Caco-2 (cell line): ENCODE data around the gene RAB40A. TPM values are rescaled to one million over a fixed set of nuclear protein-coding genes. Genes with fewer than 3 reads are reported as not detected.
"Not testable (repeated sequence)": the region's sequence is repeated elsewhere in the genome, so short reads cannot be mapped to it uniquely, and the experiment has no call there.

Experiments used
- BruUV-seq: library from RNA; stranded (reverse); fragments of 400-500 nt; replicated peaks from 2 replicates; lab custom pipeline; 2021; lab: Mats Ljungman, UMichigan
- CTCF ChIA-PET: fragments of 300-600 bp; sonication (Branson Sonifier 250); formaldehyde crosslinking; loops from one replicate; lab custom pipeline; 2022; ENCODE audit warnings: antibody characterized with exemption; lab: Charles Lee
- POLR2A ChIA-PET: fragments of 300-600 bp; sonication (Branson Sonifier 250); formaldehyde crosslinking; loops from one replicate; lab custom pipeline; 2022; ENCODE audit warnings: antibody characterized with exemption; lab: Charles Lee
- DNase-seq, 2 experiments: peaks; one replicate each; pipeline versions ENCODE4 v3.0.0 to v3.0.0-alpha.2; 2020 to 2022
- H3K27me3 ChIP-seq: replicated peaks from 2 replicates; pipeline ENCODE4 v1.6.0; 2011; ENCODE audit warnings: low read length; ENCODE audit not compliant: control insufficient read depth, insufficient read depth
- H3K36me3 ChIP-seq: 2 replicates; pipeline ENCODE4 v1.5.1; 2011; ENCODE audit warnings: low read length; ENCODE audit not compliant: control insufficient read depth, insufficient read depth
- H3K4me1 ChIP-seq: fragments of 250-450 bp; sonication (Bioruptor Pico); 2 replicates; pipeline ENCODE4 v1.5.1; 2020; ENCODE audit warnings: mild to moderate bottlenecking
- H3K4me3 ChIP-seq: 2 replicates; pipeline ENCODE4 v1.5.1; 2011; ENCODE audit warnings: low read depth, mild to moderate bottlenecking, control low read depth, low read length
- H3K9me3 ChIP-seq: fragments of 250-450 bp; sonication (Bioruptor Pico); 2 replicates; pipeline ENCODE4 v1.5.1; 2020; ENCODE audit warnings: mild to moderate bottlenecking, moderate library complexity
- H3K27ac Mint-ChIP-seq: one replicate; pipeline ENCODE4 v1.8.0; 2022; ENCODE audit warnings: mixed read lengths; ENCODE audit not compliant: unreplicated experiment
- H3K27me3 Mint-ChIP-seq: one replicate; pipeline ENCODE4 v1.8.0; 2022; ENCODE audit warnings: mixed read lengths; ENCODE audit not compliant: insufficient read depth, unreplicated experiment
- H3K36me3 Mint-ChIP-seq: one replicate; pipeline ENCODE4 v1.8.0; 2022; ENCODE audit warnings: mild to moderate bottlenecking, mixed read lengths; ENCODE audit not compliant: insufficient read depth, unreplicated experiment
- H3K4me1 Mint-ChIP-seq: one replicate; pipeline ENCODE4 v1.8.0; 2022; ENCODE audit warnings: low read depth, mixed read lengths; ENCODE audit not compliant: unreplicated experiment
- H3K4me3 Mint-ChIP-seq: one replicate; pipeline ENCODE4 v1.8.0; 2022; ENCODE audit warnings: mild to moderate bottlenecking, moderate library complexity, mixed read lengths; ENCODE audit not compliant: unreplicated experiment
- H3K9me3 Mint-ChIP-seq: one replicate; pipeline ENCODE4 v1.8.0; 2022; ENCODE audit warnings: mixed read lengths; ENCODE audit not compliant: unreplicated experiment
- CTCF ChIP-seq, 2 experiments: fragments of 200-600 bp in 1 of 2; IDR thresholded peaks; 1 replicate in 1 of 2; 2 replicates in 1 of 2; pipeline versions ENCODE4 v1.5.1 to v1.8.0; 2011 to 2022; ENCODE audit warnings: antibody characterized with exemption in 1 of 2, control low read depth in 1 of 2, inconsistent platforms in 1 of 2, low read depth in 1 of 2, low read length in 1 of 2, mild to moderate bottlenecking in 1 of 2, moderate library complexity in 1 of 2; ENCODE audit not compliant: insufficient read depth in 1 of 2, severe bottlenecking in 1 of 2, unreplicated experiment in 1 of 2
- intact Hi-C: fragments of 100-400 bp; cut with micrococcal nuclease; formaldehyde crosslinking; loops from one replicate; pipeline ENCODE4 v1.10.0; 2022; ENCODE audit not compliant: unreplicated experiment
- total RNA-seq: library from RNA; stranded (reverse); gene quantifications from 2 replicates; pipeline ENCODE4 v1.2.3, GENCODE V29; 2022

RAB40A gene
- total RNA-seq, 1 experiment from 2014 or later, result not detected

- H3K4me1 Mint-ChIP-seq, result no peaks in the 10 kb centered on the region
- H3K36me3 Mint-ChIP-seq, result no peaks in the 10 kb centered on the region
- H3K4me3 ChIP-seq, result no peak overlapping the region
- no peaks in the 10 kb centered on the region for H3K4me1 ChIP-seq
- H3K9me3 Mint-ChIP-seq, result no peaks in the 10 kb centered on the region
- H3K4me3 Mint-ChIP-seq, result no peak overlapping the region
- no TSS peak for BruUV-seq
- ChIA-PET CTCF (no interaction called here), POLR2A (no interaction called here)
- DNase-seq, result no peak
- H3K27me3 ChIP-seq, result no peaks in the 10 kb centered on the region
- H3K9me3 ChIP-seq, result no peaks in the 10 kb centered on the region
- H3K27me3 Mint-ChIP-seq, result peaks cover 3% of the 10 kb centered on the region
- H3K27ac Mint-ChIP-seq, result no peak overlapping the region
- TF ChIP-seq CTCF (IDR thresholded peaks at IDR 0.05; ENCODE audit: insufficient read depth in 1 of 2, low read depth in 1 of 2, low read length in 1 of 2, severe bottlenecking in 1 of 2, unreplicated experiment in 1 of 2), result no peak
- no peaks in the 10 kb centered on the region for H3K36me3 ChIP-seq
- intact Hi-C loops, result no loop called here
Measured at GRCh38 chrX:103503163-103503852, 16.0 kb downstream of the RAB40A start.

- Mint-ChIP-seq H3K36me3 (peaks cover 6% of the 10 kb centered on the region), H3K4me1 (no peaks in the 10 kb centered on the region), H3K27ac (no peak overlapping the region), H3K9me3 (no peaks in the 10 kb centered on the region), H3K27me3 (no peaks in the 10 kb centered on the region), H3K4me3 (no peak overlapping the region)
- no peaks in the 10 kb centered on the region for H3K36me3 ChIP-seq
- no TSS peak for BruUV-seq
- POLR2A ChIA-PET, result no interaction called here
- H3K4me3 ChIP-seq, result no peak overlapping the region
- intact Hi-C loops, result no loop called here
- DNase-seq, result no peak
- no peaks in the 10 kb centered on the region for H3K4me1 ChIP-seq
- CTCF ChIA-PET, result no interaction called here
- H3K9me3 ChIP-seq, result no peaks in the 10 kb centered on the region
- H3K27me3 ChIP-seq, result no peaks in the 10 kb centered on the region
- TF ChIP-seq CTCF (IDR thresholded peaks at IDR 0.05; ENCODE audit: insufficient read depth in 1 of 2, low read depth in 1 of 2, low read length in 1 of 2, severe bottlenecking in 1 of 2, unreplicated experiment in 1 of 2), result no peak
Measured at GRCh38 chrX:103498786-103499185, 20.5 kb downstream of the RAB40A start.

- H3K36me3 ChIP-seq, result no peaks in the 10 kb centered on the region
- no TSS peak for BruUV-seq
- no peak for TF ChIP-seq CTCF (IDR thresholded peaks at IDR 0.05; ENCODE audit: insufficient read depth in 1 of 2, low read depth in 1 of 2, low read length in 1 of 2, severe bottlenecking in 1 of 2, unreplicated experiment in 1 of 2)
- H3K27me3 ChIP-seq, result no peaks in the 10 kb centered on the region
- H3K9me3 ChIP-seq, result no peaks in the 10 kb centered on the region
- intact Hi-C loops, result no loop called here
- Mint-ChIP-seq H3K36me3 (peaks cover 6% of the 10 kb centered on the region), H3K27me3 (no peaks in the 10 kb centered on the region), H3K4me3 (no peak overlapping the region), H3K4me1 (no peaks in the 10 kb centered on the region), H3K27ac (no peak overlapping the region), H3K9me3 (no peaks in the 10 kb centered on the region)
- no peak overlapping the region for H3K4me3 ChIP-seq
- POLR2A ChIA-PET, result no interaction called here
- CTCF ChIA-PET, result no interaction called here
- DNase-seq, result no peak
- H3K4me1 ChIP-seq, result no peaks in the 10 kb centered on the region
Measured at GRCh38 chrX:103495786-103496185, 23.5 kb downstream of the RAB40A start.

GRCh38 chrX:103493578-103493977 is 25.7 kb downstream of the RAB40A start:
- H3K27ac Mint-ChIP-seq, H3K9me3 ChIP-seq: not testable (repeated sequence)

More at GRCh38 chrX:103493578-103493977, 25.7 kb downstream of the RAB40A start:
- CTCF ChIA-PET, H3K9me3 Mint-ChIP-seq, H3K4me1 Mint-ChIP-seq, H3K27me3 Mint-ChIP-seq, H3K4me1 ChIP-seq, H3K4me3 Mint-ChIP-seq, H3K27me3 ChIP-seq, DNase-seq, BruUV-seq, H3K4me3 ChIP-seq, POLR2A ChIA-PET, intact Hi-C loops, H3K36me3 ChIP-seq: not testable (repeated sequence)
- H3K36me3 Mint-ChIP-seq, result peaks cover 12% of the 10 kb centered on the region
